GM06990 (cell line): Measurements from ENCODE around the gene UBE2O.

ENCODE experiments used
- DNase-seq: peaks from one replicate; pipeline ENCODE4 v3.0.0-alpha.2; 2011; ENCODE audit not compliant: insufficient read length; ENCODE audit errors: extremely low read depth
- H3K27me3 ChIP-seq: replicated peaks from 2 replicates; pipeline ENCODE4 v1.6.0; 2011; ENCODE audit warnings: low read length; ENCODE audit not compliant: control insufficient read depth, insufficient read depth
- H3K36me3 ChIP-seq: 2 replicates; pipeline ENCODE4 v1.5.1; 2011; ENCODE audit warnings: low read length; ENCODE audit not compliant: control insufficient read depth, insufficient read depth
- H3K4me3 ChIP-seq: replicated peaks from 2 replicates; pipeline ENCODE4 v1.5.1; 2011; ENCODE audit warnings: low read depth, mild to moderate bottlenecking, control low read depth, low read length
- TF ChIP-seq, protein P1 (sequence below): IDR thresholded peaks from 2 replicates; pipeline ENCODE4 v1.5.1; 2011; ENCODE audit warnings: low read length, control low read depth, mild to moderate bottlenecking, inconsistent platforms; ENCODE audit not compliant: insufficient read depth, poor library complexity, severe bottlenecking

UBE2O gene

DNA sequence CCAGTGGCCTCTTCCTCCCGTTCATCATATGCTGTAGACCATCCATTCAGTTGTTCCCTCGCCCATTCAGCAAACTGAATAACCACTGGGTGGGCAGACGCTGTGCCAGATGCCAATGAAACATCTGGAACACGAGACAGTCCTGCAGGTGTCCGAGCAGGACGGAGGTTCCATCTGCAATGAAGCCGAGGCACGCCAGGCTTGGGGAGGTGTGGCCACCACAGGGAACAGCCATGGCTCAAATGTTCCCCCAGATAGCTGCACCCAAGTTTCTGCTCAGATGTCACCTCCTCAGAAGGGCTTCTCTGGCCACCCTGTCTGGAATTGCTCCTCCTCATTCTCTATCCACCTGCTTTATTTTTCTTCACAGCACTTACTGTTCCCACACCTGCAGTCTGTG lies 30.5 kb downstream of the UBE2O start:
- TF ChIP-seq, protein P1, sequence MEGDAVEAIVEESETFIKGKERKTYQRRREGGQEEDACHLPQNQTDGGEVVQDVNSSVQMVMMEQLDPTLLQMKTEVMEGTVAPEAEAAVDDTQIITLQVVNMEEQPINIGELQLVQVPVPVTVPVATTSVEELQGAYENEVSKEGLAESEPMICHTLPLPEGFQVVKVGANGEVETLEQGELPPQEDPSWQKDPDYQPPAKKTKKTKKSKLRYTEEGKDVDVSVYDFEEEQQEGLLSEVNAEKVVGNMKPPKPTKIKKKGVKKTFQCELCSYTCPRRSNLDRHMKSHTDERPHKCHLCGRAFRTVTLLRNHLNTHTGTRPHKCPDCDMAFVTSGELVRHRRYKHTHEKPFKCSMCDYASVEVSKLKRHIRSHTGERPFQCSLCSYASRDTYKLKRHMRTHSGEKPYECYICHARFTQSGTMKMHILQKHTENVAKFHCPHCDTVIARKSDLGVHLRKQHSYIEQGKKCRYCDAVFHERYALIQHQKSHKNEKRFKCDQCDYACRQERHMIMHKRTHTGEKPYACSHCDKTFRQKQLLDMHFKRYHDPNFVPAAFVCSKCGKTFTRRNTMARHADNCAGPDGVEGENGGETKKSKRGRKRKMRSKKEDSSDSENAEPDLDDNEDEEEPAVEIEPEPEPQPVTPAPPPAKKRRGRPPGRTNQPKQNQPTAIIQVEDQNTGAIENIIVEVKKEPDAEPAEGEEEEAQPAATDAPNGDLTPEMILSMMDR: no peak
- Histone ChIP-seq H3K4me3 (no peak overlapping the region), H3K36me3 (peaks cover 3% of the 10 kb centered on the region), H3K27me3 (no peaks in the 10 kb centered on the region)
- DNase-seq: no peak

DNA sequence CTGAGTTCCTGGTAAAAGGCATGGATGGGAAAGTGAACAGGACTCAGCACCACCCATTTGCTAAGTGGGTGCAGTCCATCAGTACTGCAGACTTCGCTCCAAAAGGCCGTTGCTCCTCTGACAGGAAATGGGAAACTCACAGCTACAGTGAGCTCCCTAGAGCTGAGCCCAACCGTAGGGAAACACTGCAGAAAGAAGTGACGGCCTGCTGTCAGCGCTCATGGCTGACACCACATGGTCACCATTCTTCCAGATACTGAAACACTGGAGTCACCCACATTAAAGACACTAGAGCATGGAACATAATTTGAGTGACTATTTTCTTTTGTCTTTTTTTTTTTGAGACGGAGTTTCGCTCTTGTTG lies 31.9 kb downstream of the UBE2O start:
- Histone ChIP-seq H3K4me3 (no peak overlapping the region), H3K27me3 (no peaks in the 10 kb centered on the region), H3K36me3 (peaks cover 3% of the 10 kb centered on the region)
- DNase-seq: no peak
- TF ChIP-seq, protein P1: no peak

DNA sequence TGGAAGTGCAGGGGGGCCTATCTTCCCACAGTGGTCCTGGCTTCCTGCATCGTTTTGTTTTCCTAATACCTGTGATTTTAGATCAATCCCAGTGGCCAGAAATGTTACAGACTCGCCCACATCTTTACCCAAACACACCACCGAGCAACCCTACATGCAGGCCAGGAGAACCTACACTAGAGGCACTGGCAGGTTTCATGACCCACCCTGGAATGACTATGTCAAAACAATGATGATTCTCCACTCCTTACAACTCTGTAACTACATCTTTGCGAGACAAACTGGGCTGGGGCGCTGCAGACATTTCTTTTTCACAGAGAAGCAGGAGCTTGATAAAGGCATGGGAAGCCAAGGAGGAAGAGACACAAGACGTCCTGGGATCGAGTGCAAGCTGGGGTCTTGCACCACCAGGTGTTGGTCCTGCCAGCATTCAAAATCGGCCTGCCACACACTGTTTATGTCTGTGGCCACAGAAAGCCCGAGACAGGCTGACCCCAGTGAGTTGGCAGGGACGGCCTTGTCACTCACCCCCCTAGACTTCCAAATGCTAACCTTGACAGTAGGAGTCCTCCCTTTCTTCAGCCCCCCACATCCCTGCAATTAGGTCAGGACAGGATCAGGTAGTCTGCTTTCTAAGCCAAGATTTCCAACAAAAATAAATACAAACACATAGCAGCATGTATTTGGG lies 32.5 kb downstream of the UBE2O start:
- peaks cover 3% of the 10 kb centered on the region for H3K36me3 ChIP-seq
- no peak overlapping the region for H3K4me3 ChIP-seq
- H3K27me3 ChIP-seq: no peaks in the 10 kb centered on the region
- DNase-seq: no peak
- TF ChIP-seq, protein P1: no peak

DNA sequence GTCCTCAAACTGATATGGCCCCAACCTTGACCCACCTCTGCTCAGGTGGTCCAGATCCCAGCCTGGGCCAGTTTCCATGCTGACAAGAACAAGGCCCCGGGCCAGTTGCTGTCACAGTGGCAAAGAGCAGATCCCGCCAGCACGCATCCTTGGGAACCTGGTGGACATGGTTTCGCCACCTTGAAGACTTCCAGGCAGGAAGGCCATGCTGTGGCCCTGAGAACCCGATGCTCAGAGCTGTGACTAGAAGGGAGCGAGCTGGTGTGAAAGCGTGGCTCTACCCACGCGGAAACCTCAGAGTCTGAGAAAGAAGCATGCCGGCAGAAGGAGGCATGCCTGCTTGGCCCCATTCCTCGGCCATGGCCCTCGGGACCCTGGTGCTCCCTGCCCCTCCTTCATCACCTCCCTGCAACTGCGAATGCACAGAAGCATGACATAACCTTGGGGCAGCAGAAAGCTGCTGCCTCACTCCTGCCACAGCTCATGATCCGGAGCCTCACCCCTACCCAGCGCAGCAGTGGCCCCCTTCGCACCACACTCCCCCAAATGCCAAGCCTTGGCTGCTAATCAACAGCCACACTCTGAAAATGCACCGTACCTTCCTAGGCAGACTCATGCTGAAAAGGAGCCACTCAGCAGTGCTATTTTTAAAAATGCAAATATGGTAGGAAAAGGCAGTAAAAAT lies 33.2 kb downstream of the UBE2O start:
- peaks cover 5% of the 10 kb centered on the region for H3K36me3 ChIP-seq
- DNase-seq: no peak
- no peaks in the 10 kb centered on the region for H3K27me3 ChIP-seq
- H3K4me3 ChIP-seq: no peak overlapping the region; the same call in 1 of the 2 replicates
- TF ChIP-seq, protein P1: no peak

DNA sequence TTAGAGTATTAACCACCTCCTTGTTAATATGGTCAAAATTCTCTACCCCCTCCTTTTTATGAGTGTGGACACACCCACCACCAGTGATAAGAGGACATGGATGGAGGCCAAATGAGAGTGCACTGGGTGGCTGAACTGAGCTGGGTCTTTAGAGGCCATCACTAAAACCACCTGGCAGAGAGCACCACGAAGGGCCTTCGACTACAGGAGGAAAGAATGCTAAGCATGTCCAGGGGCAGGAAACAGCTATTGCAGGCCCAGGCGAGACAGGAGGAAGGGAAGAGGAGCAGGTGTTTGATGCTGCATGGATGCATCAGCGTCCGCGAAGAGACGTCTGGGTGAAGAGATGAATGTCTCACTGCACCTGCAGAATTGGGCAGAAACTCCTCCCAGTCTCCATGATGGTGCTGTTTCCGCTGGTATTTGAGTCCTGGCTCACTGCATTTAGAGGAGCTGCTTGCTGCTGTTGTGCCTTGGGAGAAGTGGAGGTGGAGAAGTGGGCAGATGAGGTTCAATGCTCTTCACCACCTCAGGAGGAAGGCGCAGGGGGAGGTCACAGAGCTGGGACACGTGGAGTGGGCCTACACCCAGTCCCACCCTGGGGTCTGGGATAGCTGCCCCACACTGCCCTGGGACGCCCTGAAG lies 35.3 kb downstream of the UBE2O start:
- TF ChIP-seq, protein P1: no peak
- peaks cover 5% of the 10 kb centered on the region for H3K36me3 ChIP-seq
- no peak for DNase-seq
- H3K27me3 ChIP-seq: no peaks in the 10 kb centered on the region
- H3K4me3 ChIP-seq: no peak overlapping the region
